Measurements from ENCODE around the gene ATP10A.

The ATP10A gene

GRCh38 chr15:25786040-25786439 is 77.1 kb downstream of the ATP10A start:
- no peaks in the 10 kb centered on the region for H3K27me3 ChIP-seq (ENCODE audit: control insufficient read depth in 1 of 2, insufficient read depth in 2 of 2, low read length in 2 of 2)
- H3K27ac ChIP-seq (ENCODE audit: low read depth, low read length), result no peak overlapping the region
- H3K36me3 ChIP-seq (ENCODE audit: insufficient read depth, low read length), result no peaks in the 10 kb centered on the region
- H3K4me1 ChIP-seq (ENCODE audit: insufficient read depth, low read length), result peaks cover 66% of the 10 kb centered on the region
- H3K4me3 ChIP-seq (ENCODE audit: low read depth in 1 of 2, low read length in 2 of 2), result no peak overlapping the region
- H3K9ac ChIP-seq (ENCODE audit: low read length), result no peak overlapping the region
- no peaks in the 10 kb centered on the region for H3K9me3 ChIP-seq (ENCODE audit: low read length)

- no peak overlapping the region for H3K4me3 ChIP-seq (ENCODE audit: low read depth in 1 of 2, low read length in 2 of 2)
- peaks cover 2% of the 10 kb centered on the region for H3K36me3 ChIP-seq (ENCODE audit: insufficient read depth, low read length)
- peaks cover 62% of the 10 kb centered on the region for H3K4me1 ChIP-seq (ENCODE audit: insufficient read depth, low read length)
- H3K9me3 ChIP-seq (ENCODE audit: low read length), result no peaks in the 10 kb centered on the region
- H3K27me3 ChIP-seq (ENCODE audit: control insufficient read depth in 1 of 2, insufficient read depth in 2 of 2, low read length in 2 of 2), result no peaks in the 10 kb centered on the region
- H3K9ac ChIP-seq (ENCODE audit: low read length), result no peak overlapping the region
- H3K27ac ChIP-seq (ENCODE audit: low read depth, low read length), result no peak overlapping the region
Measured at GRCh38 chr15:25785641-25786025, 77.5 kb downstream of the ATP10A start.

- no peaks in the 10 kb centered on the region for H3K27me3 ChIP-seq (ENCODE audit: control insufficient read depth in 1 of 2, insufficient read depth in 2 of 2, low read length in 2 of 2)
- no peaks in the 10 kb centered on the region for H3K9me3 ChIP-seq (ENCODE audit: low read length)
- H3K27ac ChIP-seq (ENCODE audit: low read depth, low read length), result no peak overlapping the region
- H3K4me1 ChIP-seq (ENCODE audit: insufficient read depth, low read length), result peaks cover 56% of the 10 kb centered on the region
- peaks cover 8% of the 10 kb centered on the region for H3K36me3 ChIP-seq (ENCODE audit: insufficient read depth, low read length)
- no peak overlapping the region for H3K9ac ChIP-seq (ENCODE audit: low read length)
- no peak overlapping the region for H3K4me3 ChIP-seq (ENCODE audit: low read depth in 1 of 2, low read length in 2 of 2)
Measured at GRCh38 chr15:25784876-25785640, 78.1 kb downstream of the ATP10A start.

- H3K4me1 ChIP-seq (ENCODE audit: insufficient read depth, low read length), result peaks cover 45% of the 10 kb centered on the region
- H3K9me3 ChIP-seq (ENCODE audit: low read length), result no peaks in the 10 kb centered on the region
- no peaks in the 10 kb centered on the region for H3K27me3 ChIP-seq (ENCODE audit: control insufficient read depth in 1 of 2, insufficient read depth in 2 of 2, low read length in 2 of 2)
- H3K9ac ChIP-seq (ENCODE audit: low read length), result no peak overlapping the region
- H3K36me3 ChIP-seq (ENCODE audit: insufficient read depth, low read length), result peaks cover 10% of the 10 kb centered on the region
- peak overlapping the region in 1 of 2 donors; percentile 20 for H3K4me3 ChIP-seq (ENCODE audit: low read depth in 1 of 2, low read length in 2 of 2)
- H3K27ac ChIP-seq (ENCODE audit: low read depth, low read length), result no peak overlapping the region
Measured at GRCh38 chr15:25783607-25784540, 79.3 kb downstream of the ATP10A start.

- no peaks in the 10 kb centered on the region for H3K27me3 ChIP-seq (ENCODE audit: control insufficient read depth in 1 of 2, insufficient read depth in 2 of 2, low read length in 2 of 2)
- no peak overlapping the region for H3K4me3 ChIP-seq (ENCODE audit: low read depth in 1 of 2, low read length in 2 of 2)
- H3K9me3 ChIP-seq (ENCODE audit: low read length), result no peaks in the 10 kb centered on the region
- peaks cover 10% of the 10 kb centered on the region for H3K36me3 ChIP-seq (ENCODE audit: insufficient read depth, low read length)
- H3K4me1 ChIP-seq (ENCODE audit: insufficient read depth, low read length), result peaks cover 37% of the 10 kb centered on the region
- no peak overlapping the region for H3K27ac ChIP-seq (ENCODE audit: low read depth, low read length)
- no peak overlapping the region for H3K9ac ChIP-seq (ENCODE audit: low read length)
Measured at GRCh38 chr15:25783134-25783533, 80.0 kb downstream of the ATP10A start.

- no peak overlapping the region for H3K4me3 ChIP-seq (ENCODE audit: low read depth in 1 of 2, low read length in 2 of 2)
- no peak overlapping the region for H3K27ac ChIP-seq (ENCODE audit: low read depth, low read length)
- H3K27me3 ChIP-seq (ENCODE audit: control insufficient read depth in 1 of 2, insufficient read depth in 2 of 2, low read length in 2 of 2), result no peaks in the 10 kb centered on the region
- no peak overlapping the region for H3K9ac ChIP-seq (ENCODE audit: low read length)
- peaks cover 26% of the 10 kb centered on the region for H3K4me1 ChIP-seq (ENCODE audit: insufficient read depth, low read length)
- no peaks in the 10 kb centered on the region for H3K9me3 ChIP-seq (ENCODE audit: low read length)
- peaks cover 10% of the 10 kb centered on the region for H3K36me3 ChIP-seq (ENCODE audit: insufficient read depth, low read length)
Measured at GRCh38 chr15:25780479-25781255, 82.5 kb downstream of the ATP10A start.

- Histone ChIP-seq H3K27me3 (ENCODE audit: control insufficient read depth in 1 of 2, insufficient read depth in 2 of 2, low read length in 2 of 2) (no peaks in the 10 kb centered on the region), H3K36me3 (ENCODE audit: insufficient read depth, low read length) (peaks cover 10% of the 10 kb centered on the region), H3K4me3 (ENCODE audit: low read depth in 1 of 2, low read length in 2 of 2) (no peak overlapping the region), H3K9me3 (ENCODE audit: low read length) (no peaks in the 10 kb centered on the region), H3K27ac (ENCODE audit: low read depth, low read length) (no peak overlapping the region), H3K4me1 (ENCODE audit: insufficient read depth, low read length) (peaks cover 12% of the 10 kb centered on the region), H3K9ac (ENCODE audit: low read length) (no peak overlapping the region)
Measured at GRCh38 chr15:25778161-25778560, 85.0 kb downstream of the ATP10A start.

- peaks cover 12% of the 10 kb centered on the region for H3K4me1 ChIP-seq (ENCODE audit: insufficient read depth, low read length)
- H3K36me3 ChIP-seq (ENCODE audit: insufficient read depth, low read length), result peaks cover 10% of the 10 kb centered on the region
- H3K4me3 ChIP-seq (ENCODE audit: low read depth in 1 of 2, low read length in 2 of 2), result no peak overlapping the region
- H3K27ac ChIP-seq (ENCODE audit: low read depth, low read length), result no peak overlapping the region
- H3K27me3 ChIP-seq (ENCODE audit: control insufficient read depth in 1 of 2, insufficient read depth in 2 of 2, low read length in 2 of 2), result no peaks in the 10 kb centered on the region
- no peaks in the 10 kb centered on the region for H3K9me3 ChIP-seq (ENCODE audit: low read length)
- no peak overlapping the region for H3K9ac ChIP-seq (ENCODE audit: low read length)
Measured at GRCh38 chr15:25777037-25777436, 86.1 kb downstream of the ATP10A start.

GRCh38 chr15:25776071-25776746 is 86.9 kb downstream of the ATP10A start:
- no peak overlapping the region for H3K4me3 ChIP-seq (ENCODE audit: low read depth in 1 of 2, low read length in 2 of 2)
- no peak overlapping the region for H3K9ac ChIP-seq (ENCODE audit: low read length)
- no peaks in the 10 kb centered on the region for H3K9me3 ChIP-seq (ENCODE audit: low read length)
- H3K27me3 ChIP-seq (ENCODE audit: control insufficient read depth in 1 of 2, insufficient read depth in 2 of 2, low read length in 2 of 2), result no peaks in the 10 kb centered on the region
- peaks cover 10% of the 10 kb centered on the region for H3K36me3 ChIP-seq (ENCODE audit: insufficient read depth, low read length)
- peaks cover 12% of the 10 kb centered on the region for H3K4me1 ChIP-seq (ENCODE audit: insufficient read depth, low read length)
- no peak overlapping the region for H3K27ac ChIP-seq (ENCODE audit: low read depth, low read length)

- no peak overlapping the region for H3K9ac ChIP-seq (ENCODE audit: low read length)
Measured at GRCh38 chr15:25775317-25775912, 87.7 kb downstream of the ATP10A start.

More at GRCh38 chr15:25775317-25775912, 87.7 kb downstream of the ATP10A start:
- H3K27me3 ChIP-seq (ENCODE audit: control insufficient read depth in 1 of 2, insufficient read depth in 2 of 2, low read length in 2 of 2), result no peaks in the 10 kb centered on the region
- H3K4me1 ChIP-seq (ENCODE audit: insufficient read depth, low read length), result peaks cover 12% of the 10 kb centered on the region
- H3K36me3 ChIP-seq (ENCODE audit: insufficient read depth, low read length), result peaks cover 5% of the 10 kb centered on the region
- H3K27ac ChIP-seq (ENCODE audit: low read depth, low read length), result no peak overlapping the region
- H3K9me3 ChIP-seq (ENCODE audit: low read length), result no peaks in the 10 kb centered on the region
- no peak overlapping the region for H3K4me3 ChIP-seq (ENCODE audit: low read depth in 1 of 2, low read length in 2 of 2)

All from muscle layer of colon (tissue), 2 donors.